PC-3 (cell line): ENCODE results near the gene PKP3. TPM values are rescaled to one million over a fixed set of nuclear protein-coding genes. Genes with fewer than 3 reads are reported as not detected.
"Not testable (repeated sequence)": the region's sequence is repeated elsewhere in the genome, so short reads cannot be mapped to it uniquely, and the experiment has no call there.

ENCODE experiments used
- ATAC-seq: fragments of 200-7000 bp; cut with Tn5 transposase; 2 replicates; pipeline ENCODE4 v1.9.1; 2020; ENCODE audit warnings: mild to moderate bottlenecking, moderate library complexity
- BruUV-seq: library from RNA; stranded (reverse); fragments of 400-500 nt; replicated peaks from 2 replicates; lab custom pipeline; 2021; lab: Mats Ljungman, UMichigan
- CTCF ChIA-PET: fragments of 300-600 bp; sonication (Branson Sonifier 250); formaldehyde crosslinking; loops from one replicate; lab custom pipeline; 2022; ENCODE audit warnings: antibody characterized with exemption; lab: Charles Lee
- POLR2A ChIA-PET: fragments of 300-600 bp; sonication (Branson Sonifier 250); formaldehyde crosslinking; loops from one replicate; lab custom pipeline; 2022; ENCODE audit warnings: antibody characterized with exemption; ENCODE audit not compliant: unreplicated experiment; lab: Charles Lee
- DNase-seq: peaks from one replicate; pipeline ENCODE4 v3.0.0-alpha.2; 2015
- H2AFZ ChIP-seq: fragments of 300-600 bp; sonication (generic); 2 replicates; pipeline ENCODE4 v1.6.0; 2016; ENCODE audit warnings: antibody characterized with exemption, low read length
- H3F3A ChIP-seq: fragments of 300-600 bp; sonication (generic); one replicate; pipeline ENCODE4 v1.6.0; 2017; ENCODE audit warnings: antibody characterized with exemption, low read length, control low read depth, mild to moderate bottlenecking; ENCODE audit not compliant: unreplicated experiment
- H3K27ac ChIP-seq: fragments of 300-600 bp; sonication (generic); 2 replicates; pipeline ENCODE4 v1.5.1; 2016; ENCODE audit warnings: mild to moderate bottlenecking, low read length
- H3K27me3 ChIP-seq: fragments of 300-600 bp; sonication (generic); 2 replicates; pipeline ENCODE4 v1.6.1; 2016; ENCODE audit warnings: low read length, mixed read lengths
- H3K36me3 ChIP-seq: fragments of 300-600 bp; sonication (generic); 2 replicates; pipeline ENCODE4 v1.6.1; 2016; ENCODE audit warnings: low read depth, mixed run types, low read length, mixed read lengths
- H3K4me1 ChIP-seq: fragments of 300-600 bp; sonication (generic); 2 replicates; pipeline ENCODE4 v1.5.1; 2016; ENCODE audit warnings: low read length; ENCODE audit not compliant: insufficient read depth
- H3K4me2 ChIP-seq: fragments of 300-600 bp; sonication (generic); 2 replicates; pipeline ENCODE4 v1.6.0; 2016; ENCODE audit warnings: low read length
- H3K4me3 ChIP-seq: fragments of 300-600 bp; sonication (generic); 2 replicates; pipeline ENCODE4 v1.5.1; 2016; ENCODE audit warnings: mild to moderate bottlenecking, low read length, mixed read lengths
- H3K79me2 ChIP-seq: fragments of 300-600 bp; sonication (generic); 2 replicates; pipeline ENCODE4 v1.6.1; 2017; ENCODE audit warnings: low read length, mixed read lengths
- H3K9ac ChIP-seq: fragments of 300-600 bp; sonication (generic); 2 replicates; pipeline ENCODE4 v1.6.0; 2016; ENCODE audit warnings: mild to moderate bottlenecking, low read length
- H3K9me2 ChIP-seq: fragments of 300-600 bp; sonication (generic); replicated peaks from 2 replicates; pipeline ENCODE4 v1.6.1; 2016; ENCODE audit warnings: mixed run types, low read length, mixed read lengths
- H3K9me3 ChIP-seq: fragments of 300-600 bp; sonication (generic); 2 replicates; pipeline ENCODE4 v1.6.1; 2016; ENCODE audit warnings: low read length, mixed read lengths
- H4K20me1 ChIP-seq: fragments of 300-600 bp; sonication (generic); 2 replicates; pipeline ENCODE4 v1.6.1; 2016; ENCODE audit warnings: low read length, mixed read lengths
- CTCF ChIP-seq: fragments of 300-600 bp; sonication (generic); conservative IDR thresholded peaks from 2 replicates; pipeline ENCODE4 v1.5.1; 2017; ENCODE audit warnings: antibody characterized with exemption, low read depth, mild to moderate bottlenecking, low read length
- EZH2 ChIP-seq: fragments of 300-600 bp; sonication (generic); IDR thresholded peaks from one replicate; pipeline ENCODE4 v1.6.1; 2017; ENCODE audit warnings: antibody characterized with exemption, mild to moderate bottlenecking, low read length; ENCODE audit not compliant: unreplicated experiment
- EZH2phosphoT487 ChIP-seq: fragments of 300-600 bp; sonication (generic); IDR thresholded peaks from 2 replicates; pipeline ENCODE4 v1.6.1; 2018; ENCODE audit warnings: mild to moderate bottlenecking, antibody characterized with exemption, low read length, borderline replicate concordance
- intact Hi-C: fragments of 100-400 bp; cut with micrococcal nuclease; formaldehyde crosslinking; loops from 2 replicates; pipeline ENCODE4 v1.9.0; 2023
- total RNA-seq: library from RNA; depleted of rRNA; stranded (reverse); fragments of >200 nt; gene quantifications from 2 replicates; pipeline ENCODE4 v1.2.3, GENCODE V29; 2014

Gene PKP3
- total RNA-seq, 1 experiment from 2014 or later: 218 TPM

- TF ChIP-seq EZH2phosphoT487: no peak
- ChIA-PET CTCF (no interaction called here), POLR2A (no interaction called here)
- no peak for ATAC-seq
- Histone ChIP-seq H3K27me3 (no peaks in the 10 kb centered on the region), H3K36me3 (no peaks in the 10 kb centered on the region), H3K27ac (no peak overlapping the region), H3K4me1 (no peaks in the 10 kb centered on the region), H3K9ac (no peak overlapping the region), H3K9me3 (no peaks in the 10 kb centered on the region), H3K79me2 (no peaks in the 10 kb centered on the region), H3K4me3 (no peak overlapping the region), H2AFZ (no peak overlapping the region), H3K9me2 (no peaks in the 10 kb centered on the region), H4K20me1 (no peaks in the 10 kb centered on the region), H3F3A (no peaks in the 10 kb centered on the region), H3K4me2 (no peak overlapping the region)
- no TSS peak for BruUV-seq
- intact Hi-C loops: no loop called here
- DNase-seq: no peak
Observed at GRCh38 chr11:424232-424631, 30.2 kb downstream of the PKP3 start.

- H3K4me3 ChIP-seq, H3K4me1 ChIP-seq, BruUV-seq, H3K27ac ChIP-seq, ATAC-seq, H3K27me3 ChIP-seq, H4K20me1 ChIP-seq, H3F3A ChIP-seq, H3K9me2 ChIP-seq, H2AFZ ChIP-seq, H3K9me3 ChIP-seq, POLR2A ChIA-PET, H3K4me2 ChIP-seq, H3K36me3 ChIP-seq, DNase-seq, H3K79me2 ChIP-seq, H3K9ac ChIP-seq, CTCF ChIA-PET, intact Hi-C loops: not testable (repeated sequence)
Observed at GRCh38 chr11:424766-425165, 30.8 kb downstream of the PKP3 start.

GRCh38 chr11:425301-425700, 31.3 kb downstream of the PKP3 start:
- Histone ChIP-seq H3K4me1 (no peaks in the 10 kb centered on the region), H3K9me3 (no peaks in the 10 kb centered on the region), H3K36me3 (no peaks in the 10 kb centered on the region), H2AFZ (no peak overlapping the region), H3F3A (no peaks in the 10 kb centered on the region), H3K4me3 (no peak overlapping the region), H3K9ac (no peak overlapping the region), H3K27ac (no peak overlapping the region), H3K4me2 (no peak overlapping the region), H3K9me2 (no peaks in the 10 kb centered on the region), H3K27me3 (no peaks in the 10 kb centered on the region), H3K79me2 (no peaks in the 10 kb centered on the region), H4K20me1 (no peaks in the 10 kb centered on the region)
- TF ChIP-seq EZH2 (no peak), CTCF (no peak), EZH2phosphoT487 (no peak)
- ChIA-PET POLR2A (no interaction called here), CTCF (no interaction called here)
- no peak for DNase-seq
- ATAC-seq: no peak
- no TSS peak for BruUV-seq
- intact Hi-C loops: no loop called here

- Histone ChIP-seq H2AFZ (no peak overlapping the region), H3K4me2 (no peak overlapping the region), H3K27me3 (no peaks in the 10 kb centered on the region), H4K20me1 (no peaks in the 10 kb centered on the region), H3F3A (no peaks in the 10 kb centered on the region), H3K36me3 (no peaks in the 10 kb centered on the region), H3K79me2 (no peaks in the 10 kb centered on the region), H3K9me2 (no peaks in the 10 kb centered on the region), H3K4me3 (no peak overlapping the region), H3K9ac (no peak overlapping the region), H3K4me1 (no peaks in the 10 kb centered on the region), H3K27ac (no peak overlapping the region), H3K9me3 (no peaks in the 10 kb centered on the region)
- CTCF ChIA-PET: no interaction called here
- DNase-seq (no peak), ATAC-seq (no peak)
- no TSS peak for BruUV-seq
- POLR2A ChIA-PET: no interaction called here
- TF ChIP-seq EZH2phosphoT487 (no peak), CTCF (no peak), EZH2 (no peak)
- intact Hi-C loops: no loop called here
Observed at GRCh38 chr11:426851-427250, 32.8 kb downstream of the PKP3 start.
